ENCODE results near the gene BEND7.

DNA sequence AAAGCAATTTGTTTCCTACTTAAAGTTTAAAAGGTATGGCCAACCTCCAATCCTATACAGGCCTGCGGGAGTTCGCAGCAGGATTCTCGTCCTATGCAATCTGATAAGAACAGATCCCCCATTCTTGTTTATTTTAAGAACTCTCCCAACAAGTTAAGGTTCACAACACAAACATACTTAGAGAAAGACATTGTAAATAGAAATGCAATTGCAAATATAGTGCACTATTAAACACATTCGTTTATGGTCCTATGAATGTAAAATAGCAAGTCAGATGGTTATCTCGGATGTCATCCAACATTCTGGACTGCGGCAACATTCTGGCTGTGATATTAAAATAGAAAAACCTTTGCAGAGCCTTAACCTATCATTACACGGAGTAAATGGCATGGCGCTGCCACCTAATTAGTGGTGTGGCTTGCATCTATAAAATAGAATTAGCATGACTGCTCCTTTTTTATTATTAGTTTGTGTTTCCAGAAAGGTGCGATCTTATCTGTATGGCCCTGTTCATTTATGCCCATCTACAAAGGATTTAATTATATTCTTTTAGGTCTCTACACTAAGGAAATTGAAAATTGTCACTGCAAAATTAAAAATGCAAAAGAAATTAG, 37.0 kb downstream of the BEND7 start:
- TF ChIP-seq POLR2A (IDR thresholded peaks at IDR 0.05; ENCODE audit: low read length) (no peak), GATA1 (IDR thresholded peaks at IDR 0.05; ENCODE audit: low read depth, low read length) (no peak)

Measured in erythroblast (primary cell).